DOHH2 (cell line): ENCODE measurements around the gene MRPL40.

ENCODE experiments used
- EZH2phosphoT487 ChIP-seq: fragments of 200-600 bp; sonication (generic); IDR thresholded peaks from 2 replicates; pipeline ENCODE4 v1.6.1; 2017; ENCODE audit warnings: borderline replicate concordance, mild to moderate bottlenecking, antibody characterized with exemption, low read length, moderate library complexity, mixed read lengths
- TF ChIP-seq, protein P1 (sequence below): fragments of 200-600 bp; sonication (generic); IDR thresholded peaks from one replicate; pipeline ENCODE4 v1.5.1; 2014; ENCODE audit warnings: antibody characterized with exemption, mild to moderate bottlenecking, low read depth, low read length; ENCODE audit not compliant: poor library complexity, severe bottlenecking

DNA sequence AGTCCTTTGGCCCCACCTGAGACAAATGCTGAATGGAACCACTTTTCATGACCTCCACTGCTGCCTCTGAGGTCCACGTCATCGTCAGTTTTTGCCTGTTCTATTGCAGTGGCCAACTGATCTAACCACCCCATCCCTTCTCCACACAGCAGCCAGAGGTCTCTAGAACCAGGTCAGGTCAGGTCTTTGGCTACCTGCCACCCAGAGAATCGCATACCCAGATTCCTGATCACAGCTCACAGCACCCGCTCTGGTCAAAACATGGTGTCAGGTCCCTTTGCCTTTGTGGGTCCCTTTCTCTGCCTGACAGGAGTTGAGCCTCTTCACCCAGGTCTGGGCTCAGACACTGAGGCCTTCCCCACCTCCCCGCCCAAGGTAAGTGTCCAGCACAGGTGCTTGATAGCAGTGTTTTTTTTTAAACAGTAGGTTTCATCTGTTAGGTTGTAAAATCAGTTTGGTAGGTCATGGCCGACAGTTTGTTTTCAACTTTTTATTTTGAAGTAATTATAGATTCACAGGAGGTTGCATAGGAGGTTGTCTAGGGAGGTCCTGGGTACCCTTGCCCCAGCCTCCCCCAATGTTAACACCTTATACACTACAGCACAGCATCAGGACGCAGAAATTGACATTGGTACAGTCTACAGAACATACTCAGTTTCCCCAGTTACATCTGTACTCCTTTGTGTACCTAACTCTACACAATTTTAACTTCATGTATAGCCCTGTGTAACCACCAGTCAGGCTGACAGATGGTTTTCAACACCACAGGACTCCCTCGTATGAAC, 8.3 kb downstream of the MRPL40 start:
- TF ChIP-seq, protein P1, sequence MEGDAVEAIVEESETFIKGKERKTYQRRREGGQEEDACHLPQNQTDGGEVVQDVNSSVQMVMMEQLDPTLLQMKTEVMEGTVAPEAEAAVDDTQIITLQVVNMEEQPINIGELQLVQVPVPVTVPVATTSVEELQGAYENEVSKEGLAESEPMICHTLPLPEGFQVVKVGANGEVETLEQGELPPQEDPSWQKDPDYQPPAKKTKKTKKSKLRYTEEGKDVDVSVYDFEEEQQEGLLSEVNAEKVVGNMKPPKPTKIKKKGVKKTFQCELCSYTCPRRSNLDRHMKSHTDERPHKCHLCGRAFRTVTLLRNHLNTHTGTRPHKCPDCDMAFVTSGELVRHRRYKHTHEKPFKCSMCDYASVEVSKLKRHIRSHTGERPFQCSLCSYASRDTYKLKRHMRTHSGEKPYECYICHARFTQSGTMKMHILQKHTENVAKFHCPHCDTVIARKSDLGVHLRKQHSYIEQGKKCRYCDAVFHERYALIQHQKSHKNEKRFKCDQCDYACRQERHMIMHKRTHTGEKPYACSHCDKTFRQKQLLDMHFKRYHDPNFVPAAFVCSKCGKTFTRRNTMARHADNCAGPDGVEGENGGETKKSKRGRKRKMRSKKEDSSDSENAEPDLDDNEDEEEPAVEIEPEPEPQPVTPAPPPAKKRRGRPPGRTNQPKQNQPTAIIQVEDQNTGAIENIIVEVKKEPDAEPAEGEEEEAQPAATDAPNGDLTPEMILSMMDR, result no peak
- TF ChIP-seq EZH2phosphoT487, result no peak
